ENCODE results near the gene LNPK. TPM values are rescaled to one million over a fixed set of nuclear protein-coding genes. Genes with fewer than 3 reads are reported as not detected.

LNPK gene
- total RNA-seq, 1 experiment from 2014 or later = 69.0 TPM

Other genes with a start within 250 kb of the LNPK start
- gene EVX2, start 81.7 kb upstream of the LNPK start, total RNA-seq (2014; rRNA removed; shearing (Covaris generic); ENCODE audit: low replicate concordance) = not detected in 2 replicates
- not detected in 2 replicates for gene HOXD13, start 90.5 kb upstream of the LNPK start, total RNA-seq (2014; rRNA removed; shearing (Covaris generic); ENCODE audit: low replicate concordance)
- gene HOXD12, start 97.5 kb upstream of the LNPK start, total RNA-seq (2014; rRNA removed; shearing (Covaris generic); ENCODE audit: low replicate concordance) = 1.0 and 1.9 TPM in 2 replicates
- not detected in 2 replicates for gene HOXD11, start 105.0 kb upstream of the LNPK start, total RNA-seq (2014; rRNA removed; shearing (Covaris generic); ENCODE audit: low replicate concordance)
- not detected in 2 replicates for gene HOXD10, start 114.5 kb upstream of the LNPK start, total RNA-seq (2014; rRNA removed; shearing (Covaris generic); ENCODE audit: low replicate concordance)
- not detected in 2 replicates for gene HOXD9, start 120.5 kb upstream of the LNPK start, total RNA-seq (2014; rRNA removed; shearing (Covaris generic); ENCODE audit: low replicate concordance)
- gene HOXD8, start 127.4 kb upstream of the LNPK start, total RNA-seq (2014; rRNA removed; shearing (Covaris generic); ENCODE audit: low replicate concordance) = not detected in 2 replicates
- not detected in 2 replicates for gene HOXD4, start 149.3 kb upstream of the LNPK start, total RNA-seq (2014; rRNA removed; shearing (Covaris generic); ENCODE audit: low replicate concordance)
- not detected in 2 replicates for gene HOXD3, start 155.0 kb upstream of the LNPK start, total RNA-seq (2014; rRNA removed; shearing (Covaris generic); ENCODE audit: low replicate concordance)
- gene HOXD1, start 186.4 kb upstream of the LNPK start, total RNA-seq (2014; rRNA removed; shearing (Covaris generic); ENCODE audit: low replicate concordance) = not detected in 2 replicates